Limb (tissue), 2 donors: ENCODE data around the gene FOXN1.

ENCODE experiments used
- DNase-seq, 2 donors: peaks; one replicate each; pipeline ENCODE4 v3.0.0-alpha.2; 2016; ENCODE audit errors: extremely low spot score in 2 of 2

Gene FOXN1

GRCh38 chr17:28545787-28546415 is 39.8 kb downstream of the FOXN1 start:
- DNase-seq = no peak

- no peak for DNase-seq
These were observed 41.0 kb downstream of the FOXN1 start for GRCh38 chr17:28547096-28547622.

GRCh38 chr17:28547623-28548416 is 41.7 kb downstream of the FOXN1 start:
- DNase-seq = peak; percentile 9 to 77

- no peak for DNase-seq
These were observed 42.4 kb downstream of the FOXN1 start for GRCh38 chr17:28548417-28549130.

- no peak for DNase-seq
These were observed 43.3 kb downstream of the FOXN1 start for GRCh38 chr17:28549236-28550132.

- DNase-seq = no peak
These were observed 44.7 kb downstream of the FOXN1 start for GRCh38 chr17:28550858-28551257.

- peak in 1 of 2 donors; percentile 18 for DNase-seq
These were observed 45.5 kb downstream of the FOXN1 start for GRCh38 chr17:28551421-28552175.

- DNase-seq = peak; percentile 70 to 92
These were observed 46.2 kb downstream of the FOXN1 start, which contains the start of gene UNC119 for GRCh38 chr17:28552176-28552999. UNC119 (minus strand) TSS chr17:28552624; CDS start chr17:28552557, 67 bp downstream.

- no peak for DNase-seq
These were observed 46.9 kb downstream of the FOXN1 start for GRCh38 chr17:28553000-28553505.

GRCh38 chr17:28554565-28554964 is 48.4 kb downstream of the FOXN1 start:
- no peak for DNase-seq

- no peak for DNase-seq
These were observed 48.9 kb downstream of the FOXN1 start for GRCh38 chr17:28555022-28555421.

GRCh38 chr17:28563475-28563874 is 57.3 kb downstream of the FOXN1 start:
- DNase-seq = no peak

- DNase-seq = no peak
These were observed 61.5 kb downstream of the FOXN1 start for GRCh38 chr17:28567604-28568003.

- DNase-seq = no peak
These were observed 63.3 kb downstream of the FOXN1 start for GRCh38 chr17:28569446-28569845.

- no peak for DNase-seq
These were observed 64.7 kb downstream of the FOXN1 start for GRCh38 chr17:28570716-28571360.

GRCh38 chr17:28571361-28572122 is 65.4 kb downstream of the FOXN1 start, which contains the start of gene PIGS:
PIGS (minus strand) TSS chr17:28571524; CDS start chr17:28571496, 28 bp downstream.
- peak; percentile 91 to 93 for DNase-seq

GRCh38 chr17:28572259-28573039 is 66.3 kb downstream of the FOXN1 start:
- DNase-seq = no peak
